A549 treated with AZD9567 at 1 μM for 4 hours (cell line): ENCODE data around the gene KCNQ1. TPM values are rescaled to one million over a fixed set of nuclear protein-coding genes. Genes with fewer than 3 reads are reported as not detected.

Experiments used
- total RNA-seq: library from RNA; stranded (reverse); fragments of 200-300 nt; extraction: Qiagen RNA extraction; gene quantifications from 5 replicates; pipeline ENCODE4 v1.2.3, GENCODE V29; 2022; ENCODE audit not compliant: insufficient read depth

KCNQ1 gene
- total RNA-seq, result 0.23 to 0.65 TPM (median 0.45 TPM) in 4 of 5 replicates, not detected in the other

GRCh38 chr11:2444821-2445745, at the start of gene KCNQ1:
TSS of gene KCNQ1 (plus strand) at chr11:2445008. CDS start at chr11:2445099, 91 bp downstream.

GRCh38 chr11:2400069-2400761, 44.6 kb upstream of the KCNQ1 start, which contains the start of gene TSSC4:
TSS of gene TSSC4 (plus strand) at chr11:2400750. CDS start at chr11:2402634, 1,884 bp downstream.

GRCh38 chr11:2443881-2444820, 657 bp upstream of the KCNQ1 start, which contains the start of gene TRPM5:
TSS of gene TRPM5 (minus strand) at chr11:2444514. CDS start at chr11:2423036, 21,478 bp downstream.

GRCh38 chr11:2699531-2700414, 255.0 kb downstream of the KCNQ1 start, which contains the start of gene KCNQ1OT1:
TSS of gene KCNQ1OT1 (minus strand) at chr11:2699994.

GRCh38 chr11:2885678-2886081, 440.9 kb downstream of the KCNQ1 start, which contains the start of gene CDKN1C:
TSS of gene CDKN1C (minus strand) at chr11:2885775. CDS start at chr11:2885456, 319 bp downstream.

Other genes with a start within 250 kb of the KCNQ1 start
- 0.03 TPM in 1 of 5 replicates, not detected in the others for gene ASCL2, start 174.4 kb upstream of the KCNQ1 start, total RNA-seq
- gene C11orf21, start 143.1 kb upstream of the KCNQ1 start, total RNA-seq, result not detected in 5 replicates
- not detected in 5 replicates for gene TSPAN32, start 143.0 kb upstream of the KCNQ1 start, total RNA-seq
- gene CD81, start 67.7 kb upstream of the KCNQ1 start, total RNA-seq, result 325 to 427 TPM (median 404 TPM) in 5 replicates
- gene TSSC4, start 44.3 kb upstream of the KCNQ1 start, total RNA-seq, result 51.0 to 75.9 TPM (median 66.0 TPM) in 5 replicates
- not detected in 5 replicates for gene TRPM5, start 494 bp upstream of the KCNQ1 start, total RNA-seq